MM.1S (cell line): ENCODE data around the gene MYOZ1.

ENCODE experiments used
- DNase-seq: peaks from one replicate; pipeline ENCODE4 v3.0.0-alpha.2; 2015
- H2AFZ ChIP-seq: fragments of 300-600 bp; sonication (generic); 2 replicates; pipeline ENCODE4 v1.6.0; 2016; ENCODE audit warnings: antibody characterized with exemption, low read length
- H3F3A ChIP-seq: fragments of 300-600 bp; sonication (generic); 2 replicates; pipeline ENCODE4 v1.6.1; 2016; ENCODE audit warnings: mild to moderate bottlenecking, antibody characterized with exemption, low read length, moderate library complexity, mixed read lengths; ENCODE audit not compliant: insufficient read depth
- H3K27ac ChIP-seq: fragments of 300-600 bp; sonication (generic); 2 replicates; pipeline ENCODE4 v1.5.1; 2016; ENCODE audit warnings: mild to moderate bottlenecking, low read length
- H3K27me3 ChIP-seq: fragments of 300-600 bp; sonication (generic); replicated peaks from 2 replicates; pipeline ENCODE4 v1.6.0; 2016; ENCODE audit warnings: low read length; ENCODE audit not compliant: insufficient read depth
- H3K36me3 ChIP-seq: fragments of 300-600 bp; sonication (generic); replicated peaks from 2 replicates; pipeline ENCODE4 v1.6.1; 2016; ENCODE audit warnings: mild to moderate bottlenecking, low read length, mixed read lengths; ENCODE audit not compliant: insufficient read depth
- H3K4me1 ChIP-seq: fragments of 300-600 bp; sonication (generic); 2 replicates; pipeline ENCODE4 v1.6.1; 2016; ENCODE audit warnings: low read length, mixed read lengths
- H3K4me2 ChIP-seq: fragments of 300-600 bp; sonication (generic); 2 replicates; pipeline ENCODE4 v1.6.0; 2016; ENCODE audit warnings: low read depth, low read length
- H3K4me3 ChIP-seq: fragments of 300-600 bp; sonication (generic); 2 replicates; pipeline ENCODE4 v1.5.1; 2016; ENCODE audit warnings: low read length, mixed read lengths
- H3K79me2 ChIP-seq: fragments of 300-600 bp; sonication (generic); 2 replicates; pipeline ENCODE4 v1.6.1; 2016; ENCODE audit warnings: mixed run types, low read length, mixed read lengths
- H3K9ac ChIP-seq: fragments of 300-600 bp; sonication (generic); 2 replicates; pipeline ENCODE4 v1.6.1; 2016; ENCODE audit warnings: low read length, mixed read lengths
- H3K9me2 ChIP-seq: fragments of 300-600 bp; sonication (generic); replicated peaks from 2 replicates; pipeline ENCODE4 v1.6.1; 2016; ENCODE audit warnings: mild to moderate bottlenecking, low read length, mixed read lengths; ENCODE audit not compliant: insufficient read depth
- H3K9me3 ChIP-seq: fragments of 300-600 bp; sonication (generic); replicated peaks from 2 replicates; pipeline ENCODE4 v1.6.1; 2016; ENCODE audit warnings: mild to moderate bottlenecking, low read length, mixed read lengths; ENCODE audit not compliant: insufficient read depth
- H4K20me1 ChIP-seq: fragments of 300-600 bp; sonication (generic); 2 replicates; pipeline ENCODE4 v1.6.1; 2016; ENCODE audit warnings: mild to moderate bottlenecking, low read length, moderate library complexity, mixed read lengths; ENCODE audit not compliant: insufficient read depth
- EZH2 ChIP-seq: fragments of 300-600 bp; sonication (generic); optimal IDR thresholded peaks from 2 replicates; pipeline ENCODE3; 2017; ENCODE audit warnings: low read depth, mild to moderate bottlenecking, antibody characterized with exemption, low read length, mixed read lengths
- EZH2phosphoT487 ChIP-seq: fragments of 300-600 bp; sonication (generic); IDR thresholded peaks from 2 replicates; pipeline ENCODE4 v1.6.1; 2018; ENCODE audit warnings: antibody characterized with exemption, low read length
- TF ChIP-seq, protein P1 (sequence below): fragments of 300-600 bp; sonication (generic); IDR thresholded peaks from 2 replicates; pipeline ENCODE4 v1.5.1; 2016; ENCODE audit warnings: antibody characterized with exemption, low read length, mixed read lengths

The MYOZ1 gene

DNA sequence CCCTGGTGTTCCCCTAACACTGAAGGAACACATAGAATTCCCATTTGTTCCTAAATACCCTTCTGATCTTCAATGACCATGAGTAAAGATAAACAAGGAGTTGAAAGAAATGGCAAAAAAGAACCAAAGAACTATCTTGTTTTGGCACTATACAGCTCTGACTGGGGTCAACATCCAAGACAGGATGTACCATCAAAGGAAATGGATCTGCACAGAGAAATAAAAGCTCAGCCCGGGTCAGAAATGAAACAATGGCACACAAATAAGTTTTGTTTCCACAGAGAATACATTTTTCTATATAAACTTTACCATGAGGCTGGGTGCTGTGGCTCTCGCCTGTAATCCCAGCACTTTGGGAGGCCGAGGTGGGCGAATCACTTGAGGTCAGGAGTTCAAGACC lies 32.2 kb downstream of the MYOZ1 start:
- no peak overlapping the region for H3K9ac ChIP-seq
- no peaks in the 10 kb centered on the region for H3F3A ChIP-seq
- TF ChIP-seq EZH2phosphoT487 (no peak), EZH2 (no peak)
- TF ChIP-seq, protein P1, sequence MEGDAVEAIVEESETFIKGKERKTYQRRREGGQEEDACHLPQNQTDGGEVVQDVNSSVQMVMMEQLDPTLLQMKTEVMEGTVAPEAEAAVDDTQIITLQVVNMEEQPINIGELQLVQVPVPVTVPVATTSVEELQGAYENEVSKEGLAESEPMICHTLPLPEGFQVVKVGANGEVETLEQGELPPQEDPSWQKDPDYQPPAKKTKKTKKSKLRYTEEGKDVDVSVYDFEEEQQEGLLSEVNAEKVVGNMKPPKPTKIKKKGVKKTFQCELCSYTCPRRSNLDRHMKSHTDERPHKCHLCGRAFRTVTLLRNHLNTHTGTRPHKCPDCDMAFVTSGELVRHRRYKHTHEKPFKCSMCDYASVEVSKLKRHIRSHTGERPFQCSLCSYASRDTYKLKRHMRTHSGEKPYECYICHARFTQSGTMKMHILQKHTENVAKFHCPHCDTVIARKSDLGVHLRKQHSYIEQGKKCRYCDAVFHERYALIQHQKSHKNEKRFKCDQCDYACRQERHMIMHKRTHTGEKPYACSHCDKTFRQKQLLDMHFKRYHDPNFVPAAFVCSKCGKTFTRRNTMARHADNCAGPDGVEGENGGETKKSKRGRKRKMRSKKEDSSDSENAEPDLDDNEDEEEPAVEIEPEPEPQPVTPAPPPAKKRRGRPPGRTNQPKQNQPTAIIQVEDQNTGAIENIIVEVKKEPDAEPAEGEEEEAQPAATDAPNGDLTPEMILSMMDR = no peak
- DNase-seq = no peak
- H3K4me1 ChIP-seq = no peaks in the 10 kb centered on the region
- no peaks in the 10 kb centered on the region for H3K9me2 ChIP-seq
- no peak overlapping the region for H3K4me3 ChIP-seq
- H2AFZ ChIP-seq = no peak overlapping the region
- no peak overlapping the region for H3K4me2 ChIP-seq
- no peaks in the 10 kb centered on the region for H3K36me3 ChIP-seq
- H3K79me2 ChIP-seq = no peaks in the 10 kb centered on the region
- no peaks in the 10 kb centered on the region for H3K9me3 ChIP-seq
- no peaks in the 10 kb centered on the region for H3K27me3 ChIP-seq
- no peak overlapping the region for H3K27ac ChIP-seq
- H4K20me1 ChIP-seq = no peaks in the 10 kb centered on the region

DNA sequence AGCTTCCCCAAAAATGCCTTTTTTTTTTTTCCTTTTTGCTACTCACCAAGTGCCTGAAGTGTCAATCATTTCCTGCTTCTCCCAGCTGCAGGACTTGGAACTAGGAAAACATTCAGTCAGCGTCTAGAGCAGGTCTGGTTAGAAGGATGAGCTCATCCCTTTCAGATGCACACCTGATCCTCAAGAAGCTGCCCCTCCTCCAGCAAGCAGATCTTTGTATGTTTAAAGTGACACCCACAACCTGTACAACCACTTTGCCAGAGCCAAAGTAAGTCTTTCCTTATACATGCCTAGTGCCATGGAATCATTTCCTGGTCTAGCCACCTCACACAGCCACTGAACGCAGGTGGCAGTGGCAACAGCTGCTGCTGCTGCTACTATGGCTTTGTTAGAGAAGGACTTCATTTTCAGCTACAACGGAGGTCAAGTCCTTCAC lies 39.8 kb downstream of the MYOZ1 start:
- Histone ChIP-seq H3K27ac (no peak overlapping the region), H3K4me2 (no peak overlapping the region)

DNA sequence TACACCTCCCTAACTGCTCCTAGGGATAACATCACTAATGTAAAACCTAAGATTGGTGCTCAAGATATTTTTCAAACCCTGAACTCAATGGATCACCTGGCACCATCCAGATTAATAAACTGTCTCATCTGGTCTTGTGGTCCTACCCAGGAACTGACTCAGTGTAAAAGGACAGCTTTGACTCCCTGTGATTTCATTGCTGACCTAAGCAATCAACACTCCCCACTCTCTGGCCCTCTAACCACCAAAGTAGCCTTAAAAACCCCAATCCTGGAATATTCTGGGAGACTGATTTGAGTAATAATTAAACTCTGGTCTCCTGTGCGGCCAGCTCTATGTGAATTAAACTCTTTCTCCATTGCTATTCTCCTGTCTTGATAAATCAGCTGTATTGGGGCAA lies 43.9 kb downstream of the MYOZ1 start:
- no peak for TF ChIP-seq EZH2phosphoT487
- TF ChIP-seq EZH2 = no peak
- TF ChIP-seq, protein P1 = no peak
- no peak for DNase-seq
- no peaks in the 10 kb centered on the region for H4K20me1 ChIP-seq

More for the DNA sequence above, 39.8 kb downstream of the MYOZ1 start:
- Histone ChIP-seq H4K20me1 (no peaks in the 10 kb centered on the region), H3K9me3 (no peaks in the 10 kb centered on the region), H3K4me3 (no peak overlapping the region), H3K36me3 (no peaks in the 10 kb centered on the region), H3K9me2 (no peaks in the 10 kb centered on the region), H3K79me2 (no peaks in the 10 kb centered on the region), H3F3A (no peaks in the 10 kb centered on the region), H2AFZ (no peak overlapping the region), H3K27me3 (no peaks in the 10 kb centered on the region), H3K9ac (no peak overlapping the region), H3K4me1 (no peaks in the 10 kb centered on the region)
- no peak for TF ChIP-seq EZH2
- TF ChIP-seq EZH2phosphoT487 = no peak
- DNase-seq = no peak

DNA sequence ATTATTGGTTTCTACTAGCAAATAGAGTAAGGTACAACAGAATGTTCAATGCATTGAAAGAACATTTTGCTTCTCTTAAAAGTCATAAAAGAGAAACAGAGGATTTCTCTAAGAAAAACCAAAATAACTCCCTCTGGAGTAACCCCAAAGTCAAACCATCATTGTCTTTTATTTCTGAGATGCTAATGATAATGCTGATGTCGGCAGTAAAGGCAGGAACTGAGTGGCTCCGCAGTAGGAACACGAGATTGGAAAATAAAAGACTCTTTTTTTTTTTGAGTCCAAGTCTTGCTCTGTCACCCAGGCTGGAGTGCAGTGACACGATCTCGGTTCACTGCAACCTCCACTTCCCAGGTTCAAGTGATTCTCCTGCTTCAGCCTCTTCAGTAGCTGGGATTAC lies 47.5 kb downstream of the MYOZ1 start:
- no peak overlapping the region for H3K4me3 ChIP-seq
- no peaks in the 10 kb centered on the region for H3K79me2 ChIP-seq
- no peak for TF ChIP-seq EZH2phosphoT487
- no peaks in the 10 kb centered on the region for H3K4me1 ChIP-seq
- H3K27ac ChIP-seq = no peak overlapping the region
- H3K27me3 ChIP-seq = no peaks in the 10 kb centered on the region
- no peaks in the 10 kb centered on the region for H3K36me3 ChIP-seq
- no peak overlapping the region for H3K9ac ChIP-seq
- no peaks in the 10 kb centered on the region for H4K20me1 ChIP-seq
- no peaks in the 10 kb centered on the region for H3K9me2 ChIP-seq
- H3F3A ChIP-seq = no peaks in the 10 kb centered on the region
- DNase-seq = no peak
- no peaks in the 10 kb centered on the region for H3K9me3 ChIP-seq
- no peak overlapping the region for H2AFZ ChIP-seq
- H3K4me2 ChIP-seq = no peak overlapping the region

More for the DNA sequence above, 43.9 kb downstream of the MYOZ1 start:
- Histone ChIP-seq H3K79me2 (no peaks in the 10 kb centered on the region), H3K27me3 (no peaks in the 10 kb centered on the region), H3K4me1 (no peaks in the 10 kb centered on the region), H3K27ac (no peak overlapping the region), H2AFZ (no peak overlapping the region), H3K9me3 (no peaks in the 10 kb centered on the region), H3K9me2 (no peaks in the 10 kb centered on the region), H3K4me2 (no peak overlapping the region), H3K9ac (no peak overlapping the region), H3K36me3 (no peaks in the 10 kb centered on the region), H3K4me3 (no peak overlapping the region), H3F3A (no peaks in the 10 kb centered on the region)
